IPS-NIHi7 (cell line): ENCODE data around the gene TMOD2.

Experiments used
- DNase-seq: peaks from one replicate; pipeline ENCODE4 v3.0.0; 2012; ENCODE audit warnings: mixed read lengths; ENCODE audit errors: extremely low spot score

Gene TMOD2

DNA sequence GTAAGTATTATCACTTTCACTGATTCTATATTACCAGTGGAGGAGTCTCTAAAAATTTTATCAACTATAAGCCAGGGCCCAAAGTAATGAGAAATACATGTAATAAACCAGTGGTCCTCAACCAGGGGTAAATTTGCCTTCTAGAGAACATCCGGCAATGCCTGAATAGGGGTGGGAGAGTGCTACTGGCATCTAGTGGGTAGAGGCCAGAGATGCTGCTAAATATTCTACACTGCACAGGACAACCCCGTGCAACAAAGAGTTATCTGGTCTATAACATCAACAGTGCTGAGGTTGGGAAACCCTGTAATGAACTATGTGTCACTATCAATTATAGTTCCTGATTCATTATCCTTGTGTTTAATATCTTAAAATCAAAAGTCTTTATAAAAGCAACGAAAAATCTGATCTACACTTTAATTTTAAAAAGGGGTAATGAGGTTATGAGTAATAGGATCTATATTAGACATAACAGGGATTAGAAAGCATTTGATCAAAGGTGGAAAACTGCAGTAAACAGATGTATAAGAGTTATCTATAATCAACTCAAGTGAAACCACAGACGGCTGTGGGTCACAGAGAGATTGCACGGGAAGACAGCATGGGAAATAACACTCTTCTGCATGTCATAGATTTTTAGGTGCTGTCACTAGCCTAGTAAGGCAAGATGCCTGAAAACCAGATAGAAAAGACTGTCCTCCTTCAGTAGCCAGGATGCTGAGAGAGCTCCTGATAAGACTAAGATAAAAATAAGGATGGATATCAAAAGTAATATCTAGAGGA lies 16.0 kb upstream of the TMOD2 start:
- no peak for DNase-seq

DNA sequence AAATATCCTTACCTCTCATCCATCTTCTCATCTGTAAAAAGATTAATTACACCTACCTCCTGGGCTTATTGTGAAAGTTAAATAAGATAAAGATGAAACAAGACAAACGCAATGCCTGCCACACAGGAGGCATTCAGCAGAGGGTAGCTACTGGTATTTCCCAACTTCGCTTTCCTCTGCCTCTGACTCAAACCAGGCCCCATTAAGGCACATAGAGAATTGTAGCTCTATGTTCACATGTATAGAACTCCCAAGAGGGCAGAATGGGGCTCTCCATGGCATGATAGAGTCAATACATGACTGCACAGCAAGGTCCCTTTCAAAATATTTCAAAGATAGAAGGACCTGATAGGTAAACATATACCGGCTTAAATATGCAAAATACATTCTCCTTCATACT lies 15.3 kb upstream of the TMOD2 start:
- no peak for DNase-seq

DNA sequence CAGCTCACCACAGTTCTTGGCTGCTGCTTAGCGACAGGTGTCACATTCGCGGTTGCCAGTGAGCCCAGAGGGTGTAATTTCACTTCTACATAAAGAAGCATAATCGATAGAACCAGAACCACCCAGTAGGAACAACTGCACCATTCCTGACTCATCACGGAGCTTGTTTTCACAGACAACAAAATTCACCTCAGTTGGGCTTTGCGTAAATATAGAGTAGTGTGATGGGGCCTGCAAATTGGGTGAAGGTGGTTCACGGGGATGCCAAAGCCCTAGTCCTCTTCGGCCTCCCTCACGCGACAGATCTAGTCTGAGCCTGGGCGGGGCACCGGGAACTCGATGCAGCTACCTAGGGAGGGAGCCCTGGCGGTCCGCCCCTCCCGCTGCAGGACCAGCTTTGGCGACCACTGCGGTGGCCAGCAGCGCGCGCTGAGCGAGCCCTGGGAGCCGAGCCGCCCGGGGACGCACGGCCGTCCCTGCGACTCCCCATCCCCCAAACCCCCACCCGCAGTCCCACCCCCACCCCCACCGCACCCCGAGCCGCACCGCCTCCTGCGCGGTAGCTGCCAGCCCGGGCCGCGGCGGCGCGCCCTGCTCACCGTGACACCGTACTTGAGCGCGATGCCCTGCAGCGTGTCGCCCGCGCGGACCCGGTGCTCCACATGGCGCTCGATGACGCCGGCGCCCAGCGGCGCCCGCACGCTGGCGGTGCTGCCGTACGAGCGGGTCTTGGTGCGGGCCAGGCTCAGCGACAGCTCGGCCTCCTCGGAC lies 14.5 kb upstream of the TMOD2 start:
- DNase-seq, result peak; percentile 50

DNA sequence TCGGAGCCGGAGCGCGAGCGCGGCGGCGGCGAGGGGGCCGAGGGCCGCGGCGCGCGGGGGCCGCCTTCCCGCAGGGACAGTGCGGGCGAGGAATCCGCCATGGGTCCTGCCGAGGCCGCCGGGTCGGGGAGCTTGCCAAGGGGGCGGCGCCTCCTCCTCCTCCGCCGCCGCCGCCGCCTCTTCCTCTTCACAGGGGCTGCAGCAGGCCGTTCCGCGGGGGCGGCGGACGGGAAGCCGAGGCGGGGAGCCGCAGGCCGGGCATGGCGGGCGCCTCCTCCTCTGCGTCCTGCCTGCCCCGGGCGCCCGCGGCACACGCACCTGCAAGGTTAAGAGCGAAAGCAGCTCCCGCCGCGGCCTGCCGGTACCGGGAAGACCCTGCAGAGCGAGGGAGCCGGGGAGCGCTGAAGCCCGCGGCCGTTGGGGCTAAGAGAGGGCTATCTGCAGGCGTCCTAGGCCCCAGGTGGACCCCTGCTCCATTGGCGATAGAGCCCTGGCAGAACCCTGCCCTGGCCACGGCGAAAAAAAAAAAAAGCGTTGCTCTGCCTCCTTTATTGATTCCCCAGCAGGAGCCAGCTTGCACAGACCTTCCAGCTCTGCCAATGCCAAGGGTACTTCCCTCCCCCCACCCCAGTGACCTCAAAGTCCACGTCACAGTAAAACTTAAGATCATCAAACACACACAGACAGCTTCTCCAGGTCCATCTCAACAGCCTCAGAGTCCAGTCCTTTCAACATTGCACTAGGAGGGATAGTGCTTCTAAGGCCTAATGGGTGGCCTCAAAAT lies 13.7 kb upstream of the TMOD2 start, which contains the start of gene LYSMD2:
TSS of gene LYSMD2 (minus strand) at position 134 of the 784 bp plus-strand sequence. CDS start at position 101, 33 bp downstream.
- peak; percentile 69 for DNase-seq

DNA sequence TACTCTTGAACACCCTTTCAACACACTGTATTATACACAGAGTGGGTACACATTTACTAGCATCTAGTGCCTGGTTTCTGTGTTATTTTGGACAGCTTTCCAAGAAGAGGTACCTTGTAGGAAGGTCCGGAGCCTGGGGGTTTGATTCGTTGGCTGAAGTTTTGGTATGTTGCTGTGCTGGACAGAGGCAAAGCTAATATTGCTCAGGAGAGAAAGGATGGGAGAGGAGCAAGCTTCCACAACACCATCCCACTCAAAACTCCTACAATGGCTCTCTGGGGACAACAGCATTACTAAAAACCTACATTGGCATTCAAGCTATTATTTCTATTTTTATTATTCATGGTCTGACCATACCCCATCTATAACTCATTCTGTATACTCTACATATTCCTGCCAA lies 12.8 kb upstream of the TMOD2 start:
- DNase-seq, result no peak

DNA sequence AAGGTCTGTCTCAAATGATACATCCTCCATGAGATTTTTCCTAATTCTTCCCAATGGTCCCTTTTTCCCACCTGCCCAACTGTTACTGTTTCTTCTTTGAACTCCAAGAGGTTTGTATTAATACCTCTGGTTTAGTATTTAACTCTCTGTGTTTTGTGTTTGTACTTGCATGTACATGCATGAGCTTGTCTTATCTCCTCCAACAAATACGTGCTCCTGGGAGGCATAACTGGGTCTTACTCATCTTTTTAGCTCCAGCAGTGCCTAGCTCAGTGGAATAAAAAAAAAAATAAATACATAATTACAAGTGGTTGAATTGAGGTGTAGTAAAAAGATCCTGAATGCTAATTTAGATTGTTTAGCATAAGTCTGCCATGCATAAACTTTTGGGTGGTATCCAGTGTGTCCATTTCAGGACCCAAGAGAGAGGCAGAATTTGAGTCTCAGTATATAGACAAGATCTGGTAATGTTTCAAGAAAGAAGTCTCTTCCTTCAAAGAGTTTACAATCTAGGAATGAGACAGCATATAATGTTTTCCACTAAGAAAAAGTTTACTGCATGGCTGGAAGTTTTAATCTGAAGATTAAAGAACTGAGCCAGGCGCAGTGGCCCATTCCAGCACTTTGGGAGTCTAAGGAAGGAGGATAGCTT lies 12.2 kb upstream of the TMOD2 start:
- no peak for DNase-seq

DNA sequence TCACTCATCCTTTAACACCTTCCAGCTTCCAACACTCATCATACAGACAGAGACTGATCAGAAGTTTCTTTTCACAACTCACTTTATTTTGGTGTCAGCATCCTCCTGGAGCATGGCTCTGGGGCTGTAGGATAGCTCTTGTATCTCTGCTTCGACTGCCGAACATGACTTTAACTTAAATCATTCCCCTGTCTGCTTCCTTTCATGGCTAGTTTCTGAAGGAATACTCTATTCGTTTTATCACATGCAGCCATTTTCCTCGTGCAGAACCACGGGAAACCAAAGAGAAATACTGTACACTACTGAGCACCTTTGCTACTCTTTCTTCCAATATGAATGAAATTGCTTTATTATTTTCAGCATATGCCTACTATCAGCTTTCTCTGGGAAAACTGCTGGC lies 2.1 kb upstream of the TMOD2 start:
- DNase-seq, result no peak

DNA sequence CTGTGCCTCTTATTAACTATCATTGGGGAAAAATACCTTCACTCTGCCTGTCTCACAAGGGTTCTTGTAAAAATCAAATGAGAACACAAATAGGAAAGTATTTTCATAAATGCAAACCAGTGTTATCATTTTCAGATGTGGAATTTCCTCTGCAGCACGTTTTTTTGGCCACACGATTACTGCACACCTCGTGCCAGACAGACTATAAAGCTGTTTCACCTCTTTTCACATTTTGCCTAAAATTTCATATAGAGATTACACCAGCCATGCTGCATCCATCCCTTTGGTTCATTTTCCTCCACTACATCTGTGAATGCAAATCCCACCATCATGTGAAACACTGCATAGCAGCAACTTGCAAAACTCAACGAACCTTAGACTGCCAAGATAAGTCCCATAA lies 1.2 kb upstream of the TMOD2 start:
- no peak for DNase-seq

DNA sequence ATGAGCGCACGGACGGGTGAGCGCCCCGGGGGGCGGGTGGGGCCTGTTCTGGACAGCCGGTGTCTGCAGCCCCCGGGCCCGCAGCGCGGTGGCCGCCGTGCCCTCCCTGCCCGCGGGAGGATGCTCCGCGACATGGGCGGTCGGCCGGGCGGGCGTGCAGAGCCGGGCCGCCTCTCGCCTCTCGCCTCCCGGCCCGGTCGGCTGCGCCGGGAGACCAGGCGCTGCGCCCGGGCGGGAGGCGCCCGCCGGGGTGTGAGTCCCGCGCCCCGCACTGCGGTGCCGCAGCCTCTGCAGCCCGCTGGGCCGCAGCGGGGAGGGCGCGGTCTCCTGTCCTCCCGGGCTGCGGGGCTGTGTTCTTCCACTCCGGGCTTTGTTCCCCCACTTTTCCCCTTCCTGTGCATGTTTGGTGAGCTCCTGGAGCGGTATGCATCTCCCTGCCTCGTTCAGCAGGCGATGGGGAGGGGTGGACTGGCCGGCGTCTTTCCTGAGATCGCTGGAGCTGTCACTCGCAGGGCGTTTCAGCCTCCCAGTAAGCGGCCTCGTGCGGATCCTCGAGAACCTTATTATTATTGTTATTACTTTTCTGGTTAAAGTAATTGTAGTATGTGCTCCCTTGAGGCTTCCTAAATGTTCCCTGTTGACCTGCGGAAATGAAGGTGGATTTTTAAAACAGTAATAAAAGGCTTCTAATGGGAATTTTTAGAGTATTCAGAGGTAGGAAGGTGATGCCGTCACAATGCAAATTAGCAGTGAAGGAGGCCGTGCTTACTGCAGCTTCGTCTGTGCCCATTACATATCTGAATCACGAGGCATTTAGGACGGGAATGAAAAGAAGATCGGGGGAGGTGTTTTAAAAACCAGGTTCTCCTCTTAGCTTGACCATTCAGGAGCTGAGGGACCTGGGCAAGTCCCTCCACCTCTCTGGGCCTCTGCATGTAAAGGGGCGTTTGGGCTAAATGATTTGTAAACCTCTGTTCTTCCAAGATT lies 593 bp downstream of the TMOD2 start:
- DNase-seq, result peak; percentile 48

DNA sequence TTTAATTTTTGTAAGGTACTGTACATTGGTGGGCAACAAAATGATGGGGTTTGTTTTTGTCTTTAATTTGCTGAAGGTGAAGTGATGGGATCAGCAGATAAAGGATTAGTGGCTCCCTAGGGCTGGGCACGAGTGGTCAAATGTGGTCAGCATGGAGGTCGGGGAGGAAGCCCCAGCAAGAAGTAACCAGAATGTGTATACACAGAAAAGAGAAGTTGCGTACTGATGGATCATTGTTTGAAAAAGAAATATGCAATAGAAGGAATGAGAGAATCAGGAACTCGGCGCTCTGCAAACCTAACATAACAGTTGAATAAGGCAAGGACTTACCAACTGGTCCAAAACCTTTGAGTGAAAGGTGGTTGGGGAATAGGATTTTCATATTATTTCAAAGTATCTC lies 1.5 kb downstream of the TMOD2 start:
- DNase-seq, result no peak

DNA sequence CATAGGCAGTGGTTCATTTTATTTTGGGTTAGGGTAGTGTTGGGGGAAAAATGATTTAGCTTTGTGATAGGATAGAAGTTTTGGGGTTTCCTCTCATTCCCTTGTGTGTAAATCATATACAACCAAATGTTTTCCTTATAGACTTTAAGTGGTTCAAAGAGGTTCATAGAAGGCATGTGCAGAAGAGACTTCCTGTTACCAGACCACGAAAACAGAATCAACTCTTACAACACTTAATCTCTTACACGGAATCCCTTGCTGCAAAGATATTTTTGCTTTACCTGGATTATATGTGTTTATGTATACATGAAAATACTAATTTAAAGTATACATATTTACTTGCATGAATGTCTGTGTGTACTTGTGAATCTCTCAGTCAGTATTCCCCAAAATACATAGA lies 2.9 kb downstream of the TMOD2 start:
- no peak for DNase-seq

DNA sequence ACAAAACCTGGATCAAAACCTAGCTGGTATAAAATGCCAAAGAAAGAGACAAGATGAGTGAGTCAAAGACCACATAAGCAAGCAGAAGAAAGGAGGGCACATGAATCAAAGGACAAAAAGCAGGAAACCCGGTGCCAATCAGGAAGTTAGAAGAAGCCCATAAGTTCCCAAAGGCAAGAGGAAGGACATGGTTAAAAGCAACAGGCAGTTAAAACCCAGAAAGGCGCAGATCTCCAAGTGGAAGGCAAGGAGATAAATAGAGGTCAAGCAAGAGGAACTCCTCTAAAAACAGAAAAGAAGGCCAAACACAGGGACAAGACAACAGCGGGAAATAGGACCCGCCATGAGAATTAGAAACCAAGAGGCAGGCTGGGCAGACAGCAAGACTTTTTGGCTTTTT lies 4.4 kb downstream of the TMOD2 start:
- DNase-seq, result no peak

DNA sequence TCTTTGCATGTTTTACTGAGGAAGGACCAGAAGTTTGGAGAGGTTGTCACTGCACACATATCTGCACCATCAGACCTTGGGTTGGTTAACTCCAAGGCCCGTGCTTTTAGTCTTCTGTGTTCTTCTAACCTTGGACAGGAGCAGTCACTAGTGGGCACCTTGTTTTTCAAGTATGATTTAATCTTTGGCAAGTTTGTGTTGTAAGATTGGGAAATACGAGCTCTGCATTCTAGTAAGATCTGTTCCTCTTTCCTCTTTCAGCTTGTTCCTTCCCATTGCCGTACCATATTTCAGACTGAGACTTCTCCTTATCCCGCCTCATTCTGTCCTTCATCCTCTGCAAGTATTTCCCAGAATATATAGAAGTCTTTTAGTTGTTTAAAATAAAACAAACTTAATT lies 5.1 kb downstream of the TMOD2 start:
- DNase-seq, result no peak

DNA sequence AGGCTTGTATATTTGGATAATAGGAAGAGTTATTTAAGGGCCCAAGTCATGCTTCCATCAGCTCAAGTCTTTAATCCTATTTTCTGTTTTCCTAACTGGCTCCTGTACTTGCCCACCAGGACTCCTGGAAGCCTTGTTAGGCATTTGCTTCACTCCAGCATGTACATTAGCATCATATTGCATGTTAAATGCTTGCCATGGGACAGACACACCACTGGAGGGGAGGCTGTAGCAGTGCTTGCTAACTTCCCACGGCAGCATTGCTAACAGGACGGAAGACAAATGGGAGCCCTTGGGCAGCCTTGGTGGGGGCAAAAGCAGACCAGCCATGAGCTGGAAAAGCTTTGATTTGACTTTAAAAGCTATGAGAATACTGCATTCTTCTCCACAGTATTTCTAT lies 6.1 kb downstream of the TMOD2 start:
- DNase-seq, result no peak

DNA sequence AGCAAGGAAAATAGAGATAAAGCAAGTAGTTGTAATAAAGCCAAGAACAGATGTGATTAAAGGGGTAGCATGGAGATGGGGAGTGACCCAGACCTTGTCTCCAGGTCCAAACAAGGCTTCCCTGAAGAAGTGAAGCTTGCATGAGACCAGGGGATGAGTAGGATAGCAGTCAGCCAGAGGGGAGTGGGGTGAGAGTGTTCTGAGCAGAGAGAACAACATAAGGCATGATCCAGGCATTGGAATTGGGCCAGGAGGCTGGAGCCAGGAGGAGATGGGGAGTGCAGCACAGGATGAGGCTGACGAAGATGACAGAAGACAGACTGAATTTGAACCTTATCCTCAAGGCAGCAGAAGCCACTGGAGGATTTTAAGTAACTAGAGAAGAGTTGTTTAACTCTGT lies 7.2 kb downstream of the TMOD2 start:
- DNase-seq, result no peak

DNA sequence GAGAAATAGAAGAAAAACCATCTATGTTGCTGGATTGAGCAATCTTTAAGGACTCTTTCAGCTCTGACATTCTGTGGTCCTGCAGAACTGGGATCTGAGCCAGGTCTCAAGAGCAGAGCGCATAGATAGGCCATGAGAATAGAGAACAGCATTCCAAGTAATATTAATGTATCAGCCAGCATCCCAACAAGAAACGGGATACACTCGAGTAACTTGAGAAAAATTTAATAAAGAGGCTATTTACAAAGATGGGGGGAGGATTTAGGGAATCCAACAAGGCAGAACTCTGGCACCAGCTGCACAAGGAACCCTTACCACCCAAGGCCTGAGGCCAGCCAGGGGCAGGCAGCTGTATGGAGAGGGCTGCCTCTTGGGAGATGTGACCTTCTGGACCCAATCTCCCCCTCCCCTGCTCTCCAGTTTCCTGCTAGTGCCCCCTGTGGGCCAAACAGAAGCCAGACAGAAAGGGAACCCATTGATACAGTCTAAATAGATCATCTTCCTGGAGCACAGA lies 8.2 kb downstream of the TMOD2 start:
- DNase-seq, result peak; percentile 67

DNA sequence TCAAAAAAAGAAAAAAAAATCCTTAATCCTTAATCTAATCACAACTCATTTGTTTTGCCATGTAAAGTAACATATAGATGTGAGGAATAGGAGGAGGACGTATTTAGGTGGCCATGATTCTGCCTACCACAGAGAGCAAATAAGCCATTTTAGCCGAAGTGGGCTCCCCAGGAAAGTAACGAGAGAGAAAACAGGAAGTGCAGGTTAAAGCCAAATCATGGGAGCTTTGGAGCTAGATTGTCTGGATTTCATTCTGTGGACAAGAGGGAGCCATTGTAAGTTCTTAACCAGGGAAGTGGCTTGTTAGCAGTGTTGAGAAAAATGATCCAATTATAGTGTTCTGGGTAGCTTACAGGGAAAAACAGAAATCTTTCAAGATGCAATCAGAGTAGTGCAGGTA lies 9.4 kb downstream of the TMOD2 start:
- DNase-seq, result no peak

DNA sequence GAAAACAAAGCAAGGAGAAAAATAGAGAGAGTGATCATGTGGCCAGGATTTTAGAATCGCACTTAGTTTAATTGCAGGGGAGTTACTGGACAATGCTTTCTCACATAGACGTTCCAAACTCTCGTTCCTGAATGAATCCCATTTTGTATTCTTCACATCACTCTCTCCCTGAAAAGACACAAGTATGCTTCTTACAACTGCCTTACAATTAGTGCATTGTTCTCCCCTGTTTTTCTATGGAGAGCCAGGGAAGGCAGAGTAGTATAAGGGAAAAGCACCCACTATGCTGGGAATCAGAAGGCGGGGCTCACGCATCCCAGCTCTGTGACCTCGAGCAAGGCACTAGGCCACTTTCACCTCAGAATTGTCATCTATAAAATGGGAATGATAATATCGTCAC lies 14.4 kb downstream of the TMOD2 start:
- DNase-seq, result no peak

DNA sequence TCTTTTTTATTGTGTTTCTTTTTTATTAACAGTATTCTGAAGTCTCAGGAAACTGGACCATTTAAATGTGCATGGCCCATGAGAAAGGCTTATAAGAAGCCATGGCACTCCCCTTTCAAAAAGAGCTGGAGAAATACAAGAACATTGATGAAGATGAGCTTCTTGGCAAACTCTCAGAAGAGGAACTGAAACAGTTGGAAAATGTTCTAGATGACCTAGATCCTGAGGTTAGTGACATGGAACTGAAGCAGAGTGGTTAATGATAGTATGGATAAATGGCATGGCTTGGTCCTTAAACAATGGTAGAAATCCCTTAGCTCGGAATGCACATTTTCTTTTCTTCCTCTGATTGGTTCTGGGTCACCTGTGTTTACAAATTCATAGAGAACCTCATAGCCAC lies 14.9 kb downstream of the TMOD2 start:
- DNase-seq, result no peak

DNA sequence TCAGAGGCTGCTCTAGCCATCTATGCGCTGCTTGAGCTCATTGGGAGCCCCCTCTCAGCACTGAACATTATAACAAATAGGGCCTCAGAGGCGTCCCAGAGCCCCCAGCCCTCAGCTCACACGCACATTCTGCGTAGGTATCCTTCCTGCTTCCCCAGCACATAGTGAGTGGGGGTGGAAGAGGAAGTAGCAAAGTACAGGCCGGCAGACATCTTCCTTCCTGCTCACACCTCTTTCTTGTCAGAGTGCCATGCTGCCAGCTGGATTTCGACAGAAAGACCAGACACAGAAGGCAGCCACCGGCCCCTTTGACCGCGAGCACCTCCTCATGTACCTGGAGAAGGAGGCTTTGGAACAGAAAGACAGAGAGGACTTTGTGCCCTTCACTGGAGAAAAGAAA lies 16.6 kb downstream of the TMOD2 start:
- no peak for DNase-seq

DNA sequence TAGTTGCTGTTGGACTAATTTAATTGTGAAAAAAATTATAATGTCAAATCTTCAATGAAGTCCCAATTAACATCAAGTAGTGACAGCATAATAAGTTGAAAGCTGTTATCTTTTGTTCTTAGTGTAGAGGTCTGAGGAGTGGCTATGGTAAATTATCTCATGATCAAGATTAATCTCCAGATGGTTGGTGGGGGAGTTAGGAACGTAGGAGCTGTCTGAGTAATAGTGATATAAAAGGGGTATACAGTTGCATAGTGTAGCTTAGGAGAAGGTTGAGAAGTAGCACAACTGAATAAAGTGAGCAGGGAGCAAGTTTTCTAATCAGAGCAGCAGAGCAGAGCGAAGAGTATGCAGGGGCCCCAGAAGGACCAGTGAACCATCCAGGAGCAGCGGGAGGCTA lies 19.5 kb downstream of the TMOD2 start:
- no peak for DNase-seq
